ENCODE results near the gene NRP1.

DNA sequence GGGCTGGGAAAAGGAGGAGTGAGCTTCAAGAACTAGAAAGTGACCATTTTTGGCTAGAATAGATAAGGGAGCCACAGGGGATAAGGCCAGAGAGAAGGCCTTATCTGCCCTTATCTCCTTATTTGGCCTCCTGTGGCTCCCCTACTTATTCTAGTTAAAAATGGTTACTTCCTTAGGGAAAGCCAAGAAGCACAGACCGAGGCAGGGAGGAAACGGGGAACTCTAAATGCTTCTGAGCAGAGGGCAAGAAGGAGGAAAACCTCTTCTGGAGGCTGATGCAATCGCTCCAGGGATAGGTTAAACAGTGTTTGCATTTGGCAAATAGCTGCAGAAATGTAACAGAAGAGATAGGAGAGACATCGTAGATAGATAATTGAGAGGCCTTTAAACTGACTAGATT, 18.6 kb downstream of the NRP1 start:
- no peak for TF ChIP-seq CEBPB (IDR thresholded peaks at IDR 0.05)
- no peak for TF ChIP-seq TAF1 (IDR thresholded peaks at IDR 0.05; ENCODE audit: low read depth)
- no peak for TF ChIP-seq CREB1 (IDR thresholded peaks at IDR 0.05; ENCODE audit: low read depth)
- TF ChIP-seq, protein P1, sequence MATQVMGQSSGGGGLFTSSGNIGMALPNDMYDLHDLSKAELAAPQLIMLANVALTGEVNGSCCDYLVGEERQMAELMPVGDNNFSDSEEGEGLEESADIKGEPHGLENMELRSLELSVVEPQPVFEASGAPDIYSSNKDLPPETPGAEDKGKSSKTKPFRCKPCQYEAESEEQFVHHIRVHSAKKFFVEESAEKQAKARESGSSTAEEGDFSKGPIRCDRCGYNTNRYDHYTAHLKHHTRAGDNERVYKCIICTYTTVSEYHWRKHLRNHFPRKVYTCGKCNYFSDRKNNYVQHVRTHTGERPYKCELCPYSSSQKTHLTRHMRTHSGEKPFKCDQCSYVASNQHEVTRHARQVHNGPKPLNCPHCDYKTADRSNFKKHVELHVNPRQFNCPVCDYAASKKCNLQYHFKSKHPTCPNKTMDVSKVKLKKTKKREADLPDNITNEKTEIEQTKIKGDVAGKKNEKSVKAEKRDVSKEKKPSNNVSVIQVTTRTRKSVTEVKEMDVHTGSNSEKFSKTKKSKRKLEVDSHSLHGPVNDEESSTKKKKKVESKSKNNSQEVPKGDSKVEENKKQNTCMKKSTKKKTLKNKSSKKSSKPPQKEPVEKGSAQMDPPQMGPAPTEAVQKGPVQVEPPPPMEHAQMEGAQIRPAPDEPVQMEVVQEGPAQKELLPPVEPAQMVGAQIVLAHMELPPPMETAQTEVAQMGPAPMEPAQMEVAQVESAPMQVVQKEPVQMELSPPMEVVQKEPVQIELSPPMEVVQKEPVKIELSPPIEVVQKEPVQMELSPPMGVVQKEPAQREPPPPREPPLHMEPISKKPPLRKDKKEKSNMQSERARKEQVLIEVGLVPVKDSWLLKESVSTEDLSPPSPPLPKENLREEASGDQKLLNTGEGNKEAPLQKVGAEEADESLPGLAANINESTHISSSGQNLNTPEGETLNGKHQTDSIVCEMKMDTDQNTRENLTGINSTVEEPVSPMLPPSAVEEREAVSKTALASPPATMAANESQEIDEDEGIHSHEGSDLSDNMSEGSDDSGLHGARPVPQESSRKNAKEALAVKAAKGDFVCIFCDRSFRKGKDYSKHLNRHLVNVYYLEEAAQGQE (IDR thresholded peaks at IDR 0.05; ENCODE audit: low read depth) = no peak
- TF ChIP-seq MAX (IDR thresholded peaks at IDR 0.05) = no peak
- no peak for TF ChIP-seq FOXM1 (IDR thresholded peaks at IDR 0.05; ENCODE audit: borderline replicate concordance, low read depth)
- no peak for TF ChIP-seq NFIC (IDR thresholded peaks at IDR 0.05)
- TF ChIP-seq RAD21 (IDR thresholded peaks at IDR 0.05; ENCODE audit: low read depth) = no peak
- TF ChIP-seq EP300 (IDR thresholded peaks at IDR 0.05; ENCODE audit: borderline replicate concordance) = no peak
- no peak for TF ChIP-seq TCF12 (IDR thresholded peaks at IDR 0.05; ENCODE audit: low read depth)
- no peak for TF ChIP-seq YY1 (IDR thresholded peaks at IDR 0.05; ENCODE audit: low read depth)
- TF ChIP-seq, protein P2, sequence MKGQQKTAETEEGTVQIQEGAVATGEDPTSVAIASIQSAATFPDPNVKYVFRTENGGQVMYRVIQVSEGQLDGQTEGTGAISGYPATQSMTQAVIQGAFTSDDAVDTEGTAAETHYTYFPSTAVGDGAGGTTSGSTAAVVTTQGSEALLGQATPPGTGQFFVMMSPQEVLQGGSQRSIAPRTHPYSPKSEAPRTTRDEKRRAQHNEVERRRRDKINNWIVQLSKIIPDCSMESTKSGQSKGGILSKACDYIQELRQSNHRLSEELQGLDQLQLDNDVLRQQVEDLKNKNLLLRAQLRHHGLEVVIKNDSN (IDR thresholded peaks at IDR 0.05) = no peak
- no peak for TF ChIP-seq EGR1 (IDR thresholded peaks at IDR 0.05)
